Measurements from ENCODE around the gene DDX51. TPM values are rescaled to one million over a fixed set of nuclear protein-coding genes. Genes with fewer than 3 reads are reported as not detected.

DDX51 gene
- total RNA-seq, 4 donors from 2014 or later: 9.1 to 12.8 (median 11.3) TPM

DNA sequence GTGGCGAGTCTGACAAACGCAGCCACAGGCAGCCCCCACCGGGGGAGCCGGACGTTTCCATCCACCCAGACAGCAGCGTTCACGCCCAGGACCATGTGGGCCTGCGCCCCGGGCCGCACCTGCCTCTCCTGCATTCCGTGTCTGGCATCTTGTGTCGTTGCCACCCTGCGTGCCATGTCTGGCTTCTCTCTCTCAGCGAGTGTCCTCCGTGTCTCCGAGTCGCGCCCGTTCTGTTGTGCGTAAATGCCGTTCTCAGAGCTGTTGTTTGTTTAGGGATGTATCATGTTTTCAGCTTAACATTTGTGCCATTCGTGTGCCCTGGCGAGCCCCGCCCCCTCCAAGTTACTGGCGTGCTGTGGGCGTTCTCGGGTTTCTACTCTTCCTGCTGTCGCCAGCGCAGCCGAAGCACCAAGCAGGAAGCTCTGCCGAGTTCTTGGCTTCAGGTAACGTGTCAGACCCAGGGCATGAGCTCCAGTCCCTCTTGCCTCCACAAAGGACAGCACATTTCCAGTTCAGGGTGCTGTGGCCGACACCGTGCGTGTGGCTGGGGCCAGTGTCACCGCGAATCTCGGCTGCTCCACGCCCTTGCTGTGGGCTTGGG, 34.8 kb upstream of the DDX51 start:
- 41% methylated on average over 30 of the region's 39 CpGs for WGBS
- Histone ChIP-seq H3K36me3 (no peaks in the 10 kb centered on the region), H3K4me1 (no peaks in the 10 kb centered on the region), H3K27me3 (peaks cover 0 to 83% (median 12%) of the 10 kb centered on the region in 4 donors), H3K4me3 (no peak overlapping the region), H3K9me3 (peaks cover 0 to 14% (median under 1%) of the 10 kb centered on the region in 4 donors), H3K27ac (replicated peaks in 1 of 4) (no peak overlapping the region)
- no peak for DNase-seq (ENCODE audit: extremely low spot score)
- TF ChIP-seq POLR2A (IDR thresholded peaks at IDR 0.05; ENCODE audit: low read depth) (no peak), EP300 (IDR thresholded peaks at IDR 0.05) (no peak), POLR2AphosphoS5 (IDR thresholded peaks at IDR 0.05) (no peak)
- TF ChIP-seq, protein P1, sequence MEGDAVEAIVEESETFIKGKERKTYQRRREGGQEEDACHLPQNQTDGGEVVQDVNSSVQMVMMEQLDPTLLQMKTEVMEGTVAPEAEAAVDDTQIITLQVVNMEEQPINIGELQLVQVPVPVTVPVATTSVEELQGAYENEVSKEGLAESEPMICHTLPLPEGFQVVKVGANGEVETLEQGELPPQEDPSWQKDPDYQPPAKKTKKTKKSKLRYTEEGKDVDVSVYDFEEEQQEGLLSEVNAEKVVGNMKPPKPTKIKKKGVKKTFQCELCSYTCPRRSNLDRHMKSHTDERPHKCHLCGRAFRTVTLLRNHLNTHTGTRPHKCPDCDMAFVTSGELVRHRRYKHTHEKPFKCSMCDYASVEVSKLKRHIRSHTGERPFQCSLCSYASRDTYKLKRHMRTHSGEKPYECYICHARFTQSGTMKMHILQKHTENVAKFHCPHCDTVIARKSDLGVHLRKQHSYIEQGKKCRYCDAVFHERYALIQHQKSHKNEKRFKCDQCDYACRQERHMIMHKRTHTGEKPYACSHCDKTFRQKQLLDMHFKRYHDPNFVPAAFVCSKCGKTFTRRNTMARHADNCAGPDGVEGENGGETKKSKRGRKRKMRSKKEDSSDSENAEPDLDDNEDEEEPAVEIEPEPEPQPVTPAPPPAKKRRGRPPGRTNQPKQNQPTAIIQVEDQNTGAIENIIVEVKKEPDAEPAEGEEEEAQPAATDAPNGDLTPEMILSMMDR (IDR thresholded peaks at IDR 0.05): no peak
- intact Hi-C loops (cut with DNase I): no loop called here

DNA sequence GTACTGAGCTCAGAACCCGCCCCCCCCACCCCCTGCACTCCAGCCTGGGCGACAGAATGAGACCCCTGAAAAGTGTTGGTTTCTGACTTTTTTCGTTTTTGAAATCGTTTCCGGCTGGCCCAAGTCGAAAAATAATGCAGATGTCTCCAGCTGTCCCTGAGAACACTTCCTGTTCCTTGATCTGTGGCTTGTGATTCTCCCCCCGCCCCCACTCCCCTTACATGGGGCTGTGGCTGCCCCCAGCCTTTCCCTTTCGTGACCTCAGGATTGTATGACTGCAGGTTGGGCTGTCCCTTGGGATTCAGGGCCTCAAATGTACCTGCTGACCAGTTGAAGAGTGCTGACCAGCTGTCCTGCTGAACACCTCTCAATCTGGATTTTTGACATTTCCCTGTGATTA, 34.2 kb upstream of the DDX51 start:
- Histone ChIP-seq H3K4me1 (no peaks in the 10 kb centered on the region), H3K36me3 (no peaks in the 10 kb centered on the region), H3K4me3 (no peak overlapping the region), H3K9me3 (peaks cover 0 to 8% (median 0%) of the 10 kb centered on the region in 4 donors), H3K27me3 (peaks cover 0 to 89% (median 12%) of the 10 kb centered on the region in 4 donors), H3K27ac (replicated peaks in 1 of 4) (no peak overlapping the region)
- intact Hi-C loops (cut with DNase I): no loop called here
- 13% methylated on average over 8 of the region's 8 CpGs for WGBS
- no peak for DNase-seq (ENCODE audit: extremely low spot score)
- no peak for TF ChIP-seq POLR2AphosphoS5 (IDR thresholded peaks at IDR 0.05)
- TF ChIP-seq EP300 (IDR thresholded peaks at IDR 0.05): no peak
- TF ChIP-seq POLR2A (IDR thresholded peaks at IDR 0.05; ENCODE audit: low read depth): no peak
- TF ChIP-seq, protein P1 (IDR thresholded peaks at IDR 0.05): no peak

DNA sequence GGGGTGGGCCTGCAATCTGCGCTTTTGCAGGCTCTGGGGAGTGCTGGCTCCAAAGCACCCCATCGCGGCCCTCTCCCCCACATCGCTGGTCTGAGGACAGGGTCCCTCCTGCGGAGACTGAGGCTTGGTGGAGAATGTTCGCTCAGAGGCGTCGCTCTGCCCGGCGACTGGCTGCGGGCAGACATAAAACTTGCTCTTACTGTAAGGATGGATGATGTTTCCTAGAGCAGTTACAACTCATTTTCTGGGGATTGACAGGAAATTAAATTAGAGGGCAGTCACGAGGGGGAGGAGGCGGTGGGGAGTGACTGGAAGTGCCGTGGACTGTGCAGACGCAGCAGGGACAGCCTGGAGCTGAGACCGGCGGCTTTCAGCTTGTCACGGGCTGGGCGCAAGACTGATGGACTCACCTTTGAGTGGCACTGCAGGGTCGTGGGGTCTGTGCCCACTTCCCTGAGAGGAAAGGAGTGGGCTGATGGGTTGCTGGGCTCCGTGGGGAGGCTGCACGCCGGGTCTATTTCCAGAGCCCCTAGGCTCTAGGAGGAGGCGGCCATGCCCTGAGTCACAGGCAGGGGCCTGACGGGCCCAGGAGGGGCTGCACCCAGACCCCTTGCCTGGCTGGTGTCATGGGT, 32.9 kb upstream of the DDX51 start:
- Histone ChIP-seq H3K4me3 (no peak overlapping the region), H3K9me3 (no peaks in the 10 kb centered on the region), H3K27me3 (peaks cover 0 to 92% (median 16%) of the 10 kb centered on the region in 4 donors), H3K36me3 (no peaks in the 10 kb centered on the region), H3K27ac (replicated peaks in 1 of 4) (no peak overlapping the region), H3K4me1 (no peaks in the 10 kb centered on the region)
- DNase-seq (ENCODE audit: extremely low spot score): no peak
- TF ChIP-seq, protein P1 (IDR thresholded peaks at IDR 0.05): no peak
- TF ChIP-seq POLR2A (IDR thresholded peaks at IDR 0.05; ENCODE audit: low read depth): no peak
- TF ChIP-seq EP300 (IDR thresholded peaks at IDR 0.05): no peak
- TF ChIP-seq POLR2AphosphoS5 (IDR thresholded peaks at IDR 0.05): no peak
- intact Hi-C loops (cut with DNase I): no loop called here
- 69% methylated on average over 18 of the region's 25 CpGs for WGBS

DNA sequence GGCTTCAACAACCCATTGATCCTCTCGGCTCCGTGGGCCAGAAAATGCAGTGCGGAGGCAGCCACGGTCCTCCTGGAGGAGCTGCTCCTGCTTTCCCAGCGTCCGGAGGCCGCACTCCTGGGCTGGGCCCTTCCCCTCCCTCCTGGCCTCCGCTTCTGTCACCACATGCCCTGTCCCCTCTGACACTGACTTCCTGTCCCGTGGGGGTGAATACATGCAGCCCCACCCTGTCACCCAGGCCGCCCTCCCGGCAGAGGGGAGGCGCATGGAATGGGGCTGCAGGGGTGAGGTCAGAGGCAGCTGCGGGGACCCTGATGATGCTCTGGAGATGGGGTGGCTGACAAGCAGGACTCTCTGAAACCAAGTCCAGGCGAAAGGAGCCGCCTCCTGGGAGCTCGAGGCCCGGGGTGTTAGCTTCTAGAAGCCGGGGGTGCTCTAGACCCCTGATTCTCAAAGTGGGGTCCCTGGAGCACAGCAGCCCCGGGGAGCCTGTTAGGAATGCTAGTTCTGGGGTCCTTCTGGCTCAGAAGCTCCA, 32.3 kb upstream of the DDX51 start:
- Histone ChIP-seq H3K27ac (replicated peaks in 1 of 4) (no peak overlapping the region), H3K36me3 (no peaks in the 10 kb centered on the region), H3K9me3 (no peaks in the 10 kb centered on the region), H3K27me3 (peaks cover 0 to 92% (median 17%) of the 10 kb centered on the region in 4 donors), H3K4me3 (no peak overlapping the region), H3K4me1 (no peaks in the 10 kb centered on the region)
- intact Hi-C loops (cut with DNase I): no loop called here
- TF ChIP-seq, protein P1 (IDR thresholded peaks at IDR 0.05): no peak
- TF ChIP-seq POLR2AphosphoS5 (IDR thresholded peaks at IDR 0.05) (no peak), POLR2A (IDR thresholded peaks at IDR 0.05; ENCODE audit: low read depth) (no peak), EP300 (IDR thresholded peaks at IDR 0.05) (no peak)
- DNase-seq (ENCODE audit: extremely low spot score): no peak
- WGBS: 66% methylated on average over 15 of the region's 19 CpGs

All from esophagus muscularis mucosa (tissue), 4 donors.